HG03103 (cell line): ENCODE data around the gene NKTR.
"Not testable (repeated sequence)": the region's sequence is repeated elsewhere in the genome, so short reads cannot be mapped to it uniquely, and the experiment has no call there.

Experiments
- ATAC-seq: cut with Tn5 transposase; IDR thresholded peaks from one replicate; pipeline ENCODE4 v1.9.1; 2021; ENCODE audit warnings: low read depth; ENCODE audit not compliant: unreplicated experiment

The NKTR gene

GRCh38 chr3:42593635-42594034 is 6.9 kb upstream of the NKTR start:
- ATAC-seq = no peak

GRCh38 chr3:42595682-42596081 is 4.8 kb upstream of the NKTR start:
- no peak for ATAC-seq

- not testable (repeated sequence) for ATAC-seq
These were observed 3.4 kb upstream of the NKTR start for GRCh38 chr3:42597098-42597497.

GRCh38 chr3:42600958-42601675 is 631 bp downstream of the NKTR start:
- peak; percentile 12 for ATAC-seq

GRCh38 chr3:42601896-42602581 is 1.6 kb downstream of the NKTR start:
- ATAC-seq = no peak

- ATAC-seq = no peak
These were observed 2.5 kb downstream of the NKTR start for GRCh38 chr3:42602961-42603360.

- no peak for ATAC-seq
These were observed 5.2 kb downstream of the NKTR start for GRCh38 chr3:42605546-42606173.

GRCh38 chr3:42608581-42608980 is 8.1 kb downstream of the NKTR start:
- ATAC-seq = no peak

GRCh38 chr3:42610976-42611375 is 10.5 kb downstream of the NKTR start:
- no peak for ATAC-seq

GRCh38 chr3:42612217-42612616 is 11.7 kb downstream of the NKTR start:
- no peak for ATAC-seq

GRCh38 chr3:42612928-42613327 is 12.4 kb downstream of the NKTR start:
- ATAC-seq = peak; percentile 58

GRCh38 chr3:42613462-42613861 is 13.0 kb downstream of the NKTR start:
- no peak for ATAC-seq

GRCh38 chr3:42631620-42632019 is 31.1 kb downstream of the NKTR start:
- ATAC-seq = no peak

- ATAC-seq = no peak
These were observed 31.7 kb downstream of the NKTR start for GRCh38 chr3:42632146-42632545.

GRCh38 chr3:42633544-42633943 is 33.1 kb downstream of the NKTR start:
- no peak for ATAC-seq

- ATAC-seq = peak; percentile 52
These were observed 34.6 kb downstream of the NKTR start for GRCh38 chr3:42635111-42635510.

GRCh38 chr3:42637001-42637400 is 36.5 kb downstream of the NKTR start:
- no peak for ATAC-seq

GRCh38 chr3:42638339-42638842 is 37.9 kb downstream of the NKTR start:
- ATAC-seq = no peak

GRCh38 chr3:42639192-42639591 is 38.7 kb downstream of the NKTR start:
- no peak for ATAC-seq

- ATAC-seq = no peak
These were observed 39.6 kb downstream of the NKTR start for GRCh38 chr3:42640129-42640528.

GRCh38 chr3:42640771-42641370 is 40.4 kb downstream of the NKTR start:
- ATAC-seq = no peak
